HG02981 (cell line): Measurements from ENCODE around the gene ASB13.

Experiments used
- ATAC-seq: cut with Tn5 transposase; IDR thresholded peaks from one replicate; pipeline ENCODE4 v1.9.1; 2021; ENCODE audit warnings: mild to moderate bottlenecking, moderate library complexity; ENCODE audit not compliant: unreplicated experiment

ASB13 gene

DNA sequence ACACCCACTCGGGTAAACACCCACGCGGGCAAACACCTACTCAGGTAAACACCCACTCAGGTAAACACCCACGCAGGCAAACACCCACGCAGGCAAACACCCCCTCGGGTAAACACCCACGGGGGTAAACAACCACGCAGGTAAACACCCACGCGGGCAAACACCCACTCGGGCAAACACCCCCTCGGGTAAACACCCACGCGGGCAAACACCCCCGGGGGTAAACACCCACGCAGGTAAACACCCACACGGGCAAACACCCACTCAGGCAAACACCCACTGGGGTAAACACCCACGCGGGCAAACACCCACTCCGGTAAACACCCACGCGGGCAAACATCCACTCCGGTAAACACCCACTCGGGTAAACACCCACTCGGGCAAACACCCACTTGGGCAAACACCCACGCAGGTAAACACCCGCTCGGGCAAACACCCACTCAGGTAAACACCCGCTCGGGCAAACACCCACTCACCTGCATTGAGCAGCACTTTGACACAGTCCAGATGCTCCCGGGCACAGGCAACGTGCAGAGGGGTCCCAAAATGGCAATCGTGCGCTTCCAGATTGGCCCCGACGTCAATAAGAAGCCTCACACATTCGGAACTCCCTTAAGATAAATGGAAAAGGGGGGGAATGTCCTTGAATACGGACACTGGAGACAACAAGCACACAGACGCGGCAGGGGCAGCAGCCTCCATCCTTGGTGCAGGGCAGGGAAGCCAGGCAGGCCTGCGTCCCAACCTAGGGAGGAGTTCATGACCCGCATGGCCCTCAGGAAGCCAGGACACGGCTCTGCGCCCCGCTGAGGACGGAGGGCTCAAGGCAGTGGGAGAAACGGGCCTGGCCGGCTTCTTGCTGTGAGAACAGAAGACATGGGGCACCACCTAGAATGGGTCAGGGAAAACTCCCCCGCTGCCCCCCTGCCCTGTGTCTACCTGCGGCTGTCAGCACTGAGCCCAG, 17.6 kb downstream of the ASB13 start:
- no peak for ATAC-seq

DNA sequence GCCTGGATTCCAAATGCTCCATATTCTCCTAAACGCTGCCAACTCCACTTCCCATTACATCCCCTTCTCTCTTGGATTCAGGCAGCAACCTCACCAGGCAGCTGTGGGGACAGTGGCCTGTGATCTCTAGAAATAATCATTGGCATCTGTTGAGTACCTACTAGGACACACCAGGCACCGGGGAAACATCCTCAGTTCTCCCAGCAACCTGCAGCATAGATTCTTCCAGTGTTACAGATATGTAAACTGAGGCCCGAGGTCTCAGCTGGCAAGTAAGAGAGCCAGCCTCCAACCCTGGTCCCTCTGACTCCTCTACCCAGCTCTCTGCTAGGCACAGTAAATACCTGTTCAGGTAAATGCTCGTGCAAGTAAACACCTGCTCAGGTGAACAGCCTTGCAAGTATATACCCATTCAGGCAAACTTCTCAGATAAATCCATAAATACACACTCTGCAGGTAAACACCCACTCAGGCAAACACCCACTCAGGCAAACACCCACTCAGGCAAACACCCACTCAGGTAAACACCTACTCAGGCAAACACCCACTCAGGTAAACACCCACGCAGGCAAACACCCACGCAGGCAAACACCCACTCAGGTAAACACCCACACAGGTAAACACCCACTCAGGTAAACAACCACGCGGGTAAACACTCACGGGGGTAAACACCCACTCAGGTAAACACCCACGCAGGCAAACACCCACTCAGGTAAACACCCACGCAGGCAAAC, 18.7 kb downstream of the ASB13 start:
- ATAC-seq = no peak

DNA sequence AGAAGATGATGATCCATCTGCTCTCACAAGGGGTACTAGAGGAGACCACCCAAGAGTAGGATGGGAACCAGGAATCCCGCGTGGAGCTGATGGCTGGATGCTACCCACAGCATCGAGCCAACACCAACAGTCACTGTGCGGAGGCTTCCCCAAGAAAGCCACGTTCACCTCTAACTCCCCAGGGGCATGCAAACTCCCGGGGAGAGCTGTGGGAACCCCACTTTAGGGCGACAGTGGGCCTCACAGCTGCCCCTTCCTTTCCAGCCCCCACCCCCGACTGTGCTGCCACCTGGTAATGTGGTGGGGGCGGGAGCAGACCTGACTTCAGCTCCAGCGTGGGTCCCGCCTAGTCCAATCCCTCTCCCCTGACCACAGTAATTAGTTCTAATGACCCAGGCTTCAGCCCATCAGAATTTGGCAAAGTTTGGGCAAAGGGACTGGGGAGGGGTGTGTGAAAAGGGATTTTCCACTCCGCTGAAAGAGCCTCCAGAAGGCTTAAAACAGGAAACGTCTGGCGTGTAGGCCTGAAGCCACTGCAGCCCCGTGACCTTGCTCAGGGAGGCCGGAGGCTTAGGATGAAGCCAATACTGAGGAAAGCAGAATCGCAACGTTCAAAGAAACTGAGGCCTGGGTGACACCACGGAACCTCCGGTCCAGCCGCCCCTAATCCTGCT, 20.3 kb downstream of the ASB13 start:
- ATAC-seq = no peak

DNA sequence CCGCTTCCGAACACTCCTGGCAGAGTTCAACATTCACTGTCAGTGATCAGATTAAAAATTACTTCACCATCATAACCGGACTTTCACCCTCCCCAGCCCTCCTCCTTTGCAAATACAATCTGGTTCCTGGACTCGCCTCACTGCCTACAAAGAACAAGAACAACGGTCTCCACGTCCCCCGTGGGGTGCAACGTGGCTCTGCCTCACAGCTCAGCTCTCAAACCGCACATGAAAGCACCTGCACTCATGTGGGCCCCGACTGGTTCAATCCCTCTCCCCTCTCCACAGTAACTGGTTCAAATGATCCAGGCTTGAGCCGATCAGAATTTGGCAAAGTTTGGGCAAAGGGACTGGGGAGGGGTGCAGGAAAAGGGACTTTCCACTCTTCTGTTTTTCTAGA, 21.0 kb downstream of the ASB13 start:
- no peak for ATAC-seq

DNA sequence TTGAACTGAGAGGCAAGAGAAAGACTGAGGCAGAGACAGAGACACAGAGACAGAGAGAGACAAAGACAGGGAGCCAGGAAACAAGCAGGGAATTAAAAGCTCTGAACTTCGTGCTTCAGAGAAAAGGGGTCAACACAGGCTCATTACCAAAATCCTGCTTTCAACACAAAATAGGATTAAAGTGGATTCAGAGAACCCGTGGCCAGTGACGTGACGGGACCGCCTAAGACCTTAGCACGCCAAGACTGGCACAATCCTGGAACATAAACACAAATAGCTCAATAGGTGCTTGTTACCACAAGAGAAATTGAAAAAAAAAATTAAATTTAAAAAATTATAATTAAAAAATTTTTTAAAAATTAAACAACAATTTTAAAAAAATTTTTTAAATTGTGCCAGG, 21.5 kb downstream of the ASB13 start:
- ATAC-seq = no peak

DNA sequence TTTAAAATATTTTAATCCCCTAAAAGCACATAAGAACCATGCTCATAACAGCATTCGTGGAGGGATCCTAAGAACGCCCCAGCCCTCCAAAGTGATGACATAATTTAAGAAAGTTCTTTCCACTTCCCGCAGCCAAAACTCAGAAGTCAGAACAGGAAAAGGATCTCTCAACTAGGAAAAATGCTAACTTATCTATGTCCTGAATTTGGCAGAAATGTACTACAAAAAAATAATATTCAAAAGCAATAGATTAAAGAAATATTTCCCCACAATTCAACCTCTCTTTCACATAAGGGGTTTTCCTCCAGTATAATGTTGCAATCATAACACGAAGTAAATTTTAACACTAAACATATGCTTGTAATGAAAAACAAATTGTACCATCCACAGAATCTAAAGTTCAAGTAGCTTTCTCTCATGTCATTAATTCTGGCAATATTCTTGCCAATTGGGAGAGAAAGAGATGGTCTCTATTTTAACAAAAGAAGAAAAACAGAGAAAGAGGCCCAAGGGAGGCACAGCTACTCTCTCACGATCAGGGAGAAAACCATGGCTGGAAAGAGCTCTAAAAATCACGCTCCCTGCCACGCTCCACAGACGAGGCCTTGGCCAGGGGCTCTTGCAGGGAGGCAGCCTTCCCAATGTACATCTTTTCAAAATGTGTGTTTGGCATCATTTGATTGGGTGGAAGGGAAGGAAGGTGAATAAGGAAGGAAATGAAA, 22.9 kb downstream of the ASB13 start:
- no peak for ATAC-seq

GRCh38 chr10:5641501-5641900, 24.9 kb downstream of the ASB13 start:
- ATAC-seq = no peak

DNA sequence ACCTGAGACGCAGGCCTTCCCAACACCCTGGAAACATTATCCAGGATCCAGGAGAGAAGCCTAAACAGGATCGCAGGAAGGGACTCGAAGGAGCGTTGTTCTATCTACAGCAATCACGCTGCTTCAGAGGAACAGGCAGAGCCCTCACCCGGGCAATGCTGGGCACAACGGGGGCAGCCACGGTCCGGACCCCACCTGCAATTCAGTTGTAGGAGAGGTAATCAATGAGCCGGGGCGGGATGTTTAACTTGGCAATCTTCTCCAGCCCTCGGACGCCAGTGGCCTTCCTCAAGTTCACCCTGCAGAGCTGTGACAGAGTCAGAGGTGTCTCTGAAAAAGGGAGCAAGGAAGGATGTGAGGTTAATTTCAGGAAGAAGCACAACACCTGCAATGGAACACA, 25.9 kb downstream of the ASB13 start:
- no peak for ATAC-seq

DNA sequence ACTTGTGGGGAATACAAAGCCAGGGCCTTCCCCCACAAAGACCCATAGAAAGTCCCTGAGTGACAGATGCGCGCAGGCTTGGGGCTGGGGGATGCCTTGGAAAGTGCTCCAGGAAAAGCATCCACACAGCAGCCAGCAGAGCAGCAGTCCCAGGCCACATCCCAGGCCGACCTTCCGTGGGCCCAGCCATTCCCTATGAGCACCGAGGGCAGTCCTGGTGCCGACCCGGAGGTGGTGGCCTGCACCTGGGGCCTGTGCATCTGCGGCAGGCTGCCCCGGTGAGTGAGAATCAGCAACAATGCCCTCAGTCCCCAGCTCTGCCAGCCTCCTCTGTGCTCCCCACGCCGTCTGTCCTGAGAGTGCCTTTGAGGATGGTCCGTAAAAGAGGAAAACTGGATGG, 26.4 kb downstream of the ASB13 start:
- no peak for ATAC-seq

DNA sequence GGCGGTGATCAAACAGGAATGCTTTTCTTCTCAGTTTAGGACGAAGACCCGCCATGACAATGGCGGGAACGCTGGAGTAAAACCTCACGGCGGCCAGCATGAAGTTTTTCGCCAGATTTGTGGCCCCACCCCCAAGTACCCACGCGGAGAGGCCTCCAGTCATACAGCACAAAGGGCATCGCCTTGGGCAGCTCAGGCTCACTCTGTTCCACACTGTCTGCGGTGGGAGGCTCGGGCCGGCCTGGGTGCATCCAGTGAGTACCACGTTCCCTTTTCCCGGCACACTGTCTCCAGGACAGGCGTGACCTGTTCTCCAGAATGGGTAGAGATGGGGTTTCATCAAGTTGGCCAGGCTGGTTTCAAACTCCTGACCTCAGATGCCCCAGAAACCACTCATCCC, 27.3 kb downstream of the ASB13 start:
- no peak for ATAC-seq

GRCh38 chr10:5638494-5638893, 27.9 kb downstream of the ASB13 start:
- ATAC-seq = no peak

- ATAC-seq = no peak
Measured at GRCh38 chr10:5634918-5635317, 31.5 kb downstream of the ASB13 start.

DNA sequence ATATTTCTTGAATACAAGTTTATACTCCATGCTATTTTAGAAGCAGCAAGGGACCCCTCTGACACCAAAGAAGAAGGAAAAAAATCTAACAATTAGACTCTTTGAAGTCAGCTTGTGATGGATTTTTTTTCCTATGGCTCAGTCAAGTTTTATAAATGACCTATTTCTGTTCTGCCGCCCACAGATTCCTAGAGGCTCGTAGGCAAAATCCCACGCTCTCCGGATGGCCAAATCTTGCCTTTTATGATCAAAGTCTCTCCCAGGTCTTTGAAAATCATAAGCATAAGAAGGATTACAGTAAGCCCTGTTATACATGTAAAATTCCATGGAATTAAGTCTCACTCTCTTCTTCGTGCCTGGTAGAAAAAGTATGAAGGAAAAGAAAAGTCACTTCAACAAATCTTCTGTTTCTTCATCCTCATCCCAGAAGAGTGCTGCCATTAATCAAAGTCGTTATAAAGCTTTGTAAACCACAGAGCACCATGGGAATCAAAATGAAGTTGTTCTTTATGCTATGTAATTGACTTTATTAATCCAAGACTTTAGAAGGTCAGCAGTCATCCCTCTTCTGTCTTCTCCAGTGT, 33.1 kb downstream of the ASB13 start:
- no peak for ATAC-seq

- no peak for ATAC-seq
Measured at GRCh38 chr10:5632446-5632845, 33.9 kb downstream of the ASB13 start.

DNA sequence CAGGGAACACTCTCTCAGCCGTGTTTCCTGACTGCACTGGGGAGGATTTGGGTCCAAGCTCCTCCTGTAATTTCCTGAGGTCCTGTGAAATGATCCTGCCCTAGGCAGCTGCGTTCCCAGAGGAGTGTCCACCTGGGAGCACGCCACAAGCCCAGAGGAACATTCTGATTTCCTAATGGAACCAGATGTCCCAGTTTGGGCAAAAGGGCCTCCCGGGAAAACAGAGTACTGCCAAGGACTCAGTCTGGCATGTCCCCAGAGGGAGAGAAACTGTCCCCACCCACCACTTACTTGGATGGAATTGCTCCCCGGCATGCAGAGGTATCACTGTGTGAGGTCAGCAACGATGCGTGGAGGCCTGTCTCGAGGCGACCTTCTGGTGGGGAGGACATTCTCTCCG, 34.5 kb downstream of the ASB13 start:
- no peak for ATAC-seq

GRCh38 chr10:5630112-5630436, 36.3 kb downstream of the ASB13 start:
- no peak for ATAC-seq

DNA sequence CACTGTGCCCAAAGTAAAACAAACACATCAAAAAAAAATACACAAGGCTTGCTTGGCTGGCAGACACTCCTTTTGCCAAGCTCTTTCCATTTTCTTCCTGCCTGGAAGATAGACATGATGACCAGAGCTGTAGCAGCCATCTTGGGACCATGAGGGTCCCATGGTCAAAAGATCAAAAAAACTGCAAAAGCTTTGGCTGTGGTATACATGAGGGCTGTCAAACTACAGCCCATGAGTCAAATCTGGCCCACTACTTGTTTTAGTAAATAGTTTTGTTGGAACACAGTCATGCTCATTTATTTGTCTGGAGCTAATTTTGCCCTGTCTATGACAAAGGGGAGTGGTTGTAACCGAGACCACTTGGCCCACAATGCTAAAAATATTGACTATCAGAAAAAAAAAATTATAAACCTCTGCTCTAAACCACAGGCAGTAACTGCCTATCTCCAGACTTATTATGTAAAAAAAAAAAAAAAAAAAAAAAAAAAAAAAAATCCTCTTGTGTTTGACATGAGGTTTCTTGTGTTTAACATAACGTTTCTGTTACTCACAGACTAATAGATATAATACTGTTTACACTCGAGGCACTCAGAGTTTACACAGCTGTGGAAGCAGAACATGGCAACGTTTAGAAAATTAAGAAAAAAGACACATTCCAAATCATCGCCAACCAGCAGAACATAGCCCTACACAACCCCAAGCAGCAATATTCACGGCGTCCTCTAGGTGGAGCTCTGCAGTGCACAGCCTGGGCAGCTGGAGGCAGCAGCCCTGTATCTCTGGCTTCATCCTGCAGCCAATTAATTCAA, 36.9 kb downstream of the ASB13 start:
- peak; percentile 89 for ATAC-seq

- no peak for ATAC-seq
Measured at GRCh38 chr10:5628451-5629302, 37.7 kb downstream of the ASB13 start.

- no peak for ATAC-seq
Measured at GRCh38 chr10:5627486-5628044, 38.8 kb downstream of the ASB13 start.
